GM18499 (cell line): ENCODE measurements around the gene DGKB.

Experiments used
- ATAC-seq: cut with Tn5 transposase; IDR thresholded peaks from one replicate; pipeline ENCODE4 v1.9.1; 2021; ENCODE audit warnings: moderate number of reproducible peaks; ENCODE audit not compliant: insufficient read depth, unreplicated experiment

DGKB gene

GRCh38 chr7:14195871-14196270 is 706.7 kb downstream of the DGKB start:
- ATAC-seq: no peak

GRCh38 chr7:14195079-14195478 is 707.5 kb downstream of the DGKB start:
- ATAC-seq: no peak

GRCh38 chr7:14191686-14192098 is 710.9 kb downstream of the DGKB start:
- ATAC-seq: no peak

GRCh38 chr7:14184292-14184864 is 718.2 kb downstream of the DGKB start:
- no peak for ATAC-seq

- no peak for ATAC-seq
Observed at GRCh38 chr7:14179781-14180180, 722.8 kb downstream of the DGKB start.

GRCh38 chr7:14177876-14178275 is 724.7 kb downstream of the DGKB start:
- no peak for ATAC-seq

GRCh38 chr7:14170872-14171271 is 731.7 kb downstream of the DGKB start:
- no peak for ATAC-seq

- ATAC-seq: no peak
Observed at GRCh38 chr7:14158111-14158510, 744.4 kb downstream of the DGKB start.

GRCh38 chr7:14156436-14156835 is 746.1 kb downstream of the DGKB start:
- ATAC-seq: no peak

GRCh38 chr7:14148974-14149373 is 753.6 kb downstream of the DGKB start:
- no peak for ATAC-seq

- no peak for ATAC-seq
Observed at GRCh38 chr7:14147532-14147931, 755.0 kb downstream of the DGKB start.

GRCh38 chr7:14144538-14144937 is 758.0 kb downstream of the DGKB start:
- no peak for ATAC-seq

GRCh38 chr7:14144109-14144508 is 758.4 kb downstream of the DGKB start:
- no peak for ATAC-seq

- ATAC-seq: no peak
Observed at GRCh38 chr7:14137676-14138075, 764.9 kb downstream of the DGKB start.

- no peak for ATAC-seq
Observed at GRCh38 chr7:14133752-14134151, 768.8 kb downstream of the DGKB start.

- ATAC-seq: no peak
Observed at GRCh38 chr7:14125998-14126397, 776.6 kb downstream of the DGKB start.

- no peak for ATAC-seq
Observed at GRCh38 chr7:14124716-14125115, 777.8 kb downstream of the DGKB start.

GRCh38 chr7:14123923-14124322 is 778.6 kb downstream of the DGKB start:
- ATAC-seq: no peak

- no peak for ATAC-seq
Observed at GRCh38 chr7:14115701-14116100, 786.9 kb downstream of the DGKB start.

- no peak for ATAC-seq
Observed at GRCh38 chr7:14104861-14105260, 797.7 kb downstream of the DGKB start.

- ATAC-seq: no peak
Observed at GRCh38 chr7:14096159-14096558, 806.4 kb downstream of the DGKB start.

- ATAC-seq: no peak
Observed at GRCh38 chr7:14095233-14095950, 807.2 kb downstream of the DGKB start.
